ENCODE measurements around the gene ZNF362.

Gene ZNF362

GRCh38 chr1:33246171-33246570 lies 10.1 kb upstream of the ZNF362 start:
- DNase-seq: no peak

- no peak for DNase-seq
These were observed 8.7 kb upstream of the ZNF362 start for GRCh38 chr1:33247545-33247944.

- DNase-seq: no peak
These were observed 8.0 kb upstream of the ZNF362 start for GRCh38 chr1:33248244-33248643.

GRCh38 chr1:33249422-33249821 lies 6.9 kb upstream of the ZNF362 start:
- DNase-seq: no peak

GRCh38 chr1:33250217-33250616 lies 6.1 kb upstream of the ZNF362 start:
- DNase-seq: no peak

- DNase-seq: no peak
These were observed 5.6 kb upstream of the ZNF362 start for GRCh38 chr1:33250724-33251123.

GRCh38 chr1:33254491-33254890 lies 1.8 kb upstream of the ZNF362 start:
- DNase-seq: no peak

GRCh38 chr1:33255347-33256220 lies 708 bp upstream of the ZNF362 start:
- DNase-seq: peak; percentile 65 to 73

- DNase-seq: no peak
These were observed 146 bp upstream of the ZNF362 start for GRCh38 chr1:33256221-33256470.

- DNase-seq: no peak
These were observed 997 bp downstream of the ZNF362 start for GRCh38 chr1:33257207-33257771.

GRCh38 chr1:33257772-33258712 lies 1.8 kb downstream of the ZNF362 start:
- no peak for DNase-seq

- no peak for DNase-seq
These were observed 2.5 kb downstream of the ZNF362 start for GRCh38 chr1:33258788-33259274.

GRCh38 chr1:33259879-33260278 lies 3.6 kb downstream of the ZNF362 start:
- no peak for DNase-seq

- DNase-seq: no peak
These were observed 4.1 kb downstream of the ZNF362 start for GRCh38 chr1:33260439-33260838.

GRCh38 chr1:33261344-33261743 lies 5.1 kb downstream of the ZNF362 start:
- no peak for DNase-seq

- DNase-seq: no peak
These were observed 7.7 kb downstream of the ZNF362 start for GRCh38 chr1:33263890-33264504.

- DNase-seq: no peak
These were observed 9.7 kb downstream of the ZNF362 start for GRCh38 chr1:33265780-33266605.

GRCh38 chr1:33266766-33267165 lies 10.5 kb downstream of the ZNF362 start:
- DNase-seq: no peak

- DNase-seq: no peak
These were observed 11.3 kb downstream of the ZNF362 start for GRCh38 chr1:33267468-33268205.

- DNase-seq: no peak
These were observed 12.2 kb downstream of the ZNF362 start for GRCh38 chr1:33268457-33268856.

GRCh38 chr1:33268927-33269610 lies 12.8 kb downstream of the ZNF362 start:
- DNase-seq: no peak
